Measurements from ENCODE around the gene CASP8AP2. TPM values are rescaled to one million over a fixed set of nuclear protein-coding genes. Genes with fewer than 3 reads are reported as not detected.
"Not testable (repeated sequence)": the region's sequence is repeated elsewhere in the genome, so short reads cannot be mapped to it uniquely, and the experiment has no call there.

CASP8AP2 gene
- total and polyA plus RNA-seq, 8 donors, result 3.0 to 9.3 (median 5.1) TPM

DNA sequence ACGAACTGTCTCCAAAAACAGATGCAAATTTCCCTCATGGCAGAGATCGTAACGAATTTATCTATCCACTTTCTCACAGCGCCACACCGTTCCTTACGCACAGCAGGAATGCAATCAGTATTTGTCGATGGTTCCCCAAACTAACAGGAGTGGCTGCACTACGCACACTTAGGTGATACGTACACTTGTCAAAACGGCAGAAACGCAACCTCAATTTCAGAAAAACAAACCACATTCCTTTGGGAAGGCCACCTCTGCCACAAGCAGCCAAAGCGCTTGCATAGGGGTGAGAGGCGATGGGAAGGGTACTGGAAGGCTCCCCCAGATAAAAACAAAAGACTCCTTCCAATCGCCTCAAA lies 10.7 kb upstream of the CASP8AP2 start:
- 0% methylated on average over 14 of the region's 14 CpGs for WGBS, 2 donors
- Histone ChIP-seq H3K27ac (peak overlapping the region; percentile 72 to 91 (median 86)), H3K9me3 (no peaks in the 10 kb centered on the region), H3K4me3 (peak overlapping the region; percentile 42 to 89 (median 78)), H3K4me1 (peaks cover 0 to 4% (median 0%) of the 10 kb centered on the region in 3 donors), H3K36me3 (no peaks in the 10 kb centered on the region), H3K27me3 (no peaks in the 10 kb centered on the region)
- ATAC-seq (peak; percentile 38 to 58 (median 53)), FAIRE-seq (no peak), DNase-seq (no peak)
- intact Hi-C loops (cut with DNase I), result no loop called here
- TF ChIP-seq, protein P1, sequence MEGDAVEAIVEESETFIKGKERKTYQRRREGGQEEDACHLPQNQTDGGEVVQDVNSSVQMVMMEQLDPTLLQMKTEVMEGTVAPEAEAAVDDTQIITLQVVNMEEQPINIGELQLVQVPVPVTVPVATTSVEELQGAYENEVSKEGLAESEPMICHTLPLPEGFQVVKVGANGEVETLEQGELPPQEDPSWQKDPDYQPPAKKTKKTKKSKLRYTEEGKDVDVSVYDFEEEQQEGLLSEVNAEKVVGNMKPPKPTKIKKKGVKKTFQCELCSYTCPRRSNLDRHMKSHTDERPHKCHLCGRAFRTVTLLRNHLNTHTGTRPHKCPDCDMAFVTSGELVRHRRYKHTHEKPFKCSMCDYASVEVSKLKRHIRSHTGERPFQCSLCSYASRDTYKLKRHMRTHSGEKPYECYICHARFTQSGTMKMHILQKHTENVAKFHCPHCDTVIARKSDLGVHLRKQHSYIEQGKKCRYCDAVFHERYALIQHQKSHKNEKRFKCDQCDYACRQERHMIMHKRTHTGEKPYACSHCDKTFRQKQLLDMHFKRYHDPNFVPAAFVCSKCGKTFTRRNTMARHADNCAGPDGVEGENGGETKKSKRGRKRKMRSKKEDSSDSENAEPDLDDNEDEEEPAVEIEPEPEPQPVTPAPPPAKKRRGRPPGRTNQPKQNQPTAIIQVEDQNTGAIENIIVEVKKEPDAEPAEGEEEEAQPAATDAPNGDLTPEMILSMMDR (IDR thresholded peaks at IDR 0.05), result no peak

DNA sequence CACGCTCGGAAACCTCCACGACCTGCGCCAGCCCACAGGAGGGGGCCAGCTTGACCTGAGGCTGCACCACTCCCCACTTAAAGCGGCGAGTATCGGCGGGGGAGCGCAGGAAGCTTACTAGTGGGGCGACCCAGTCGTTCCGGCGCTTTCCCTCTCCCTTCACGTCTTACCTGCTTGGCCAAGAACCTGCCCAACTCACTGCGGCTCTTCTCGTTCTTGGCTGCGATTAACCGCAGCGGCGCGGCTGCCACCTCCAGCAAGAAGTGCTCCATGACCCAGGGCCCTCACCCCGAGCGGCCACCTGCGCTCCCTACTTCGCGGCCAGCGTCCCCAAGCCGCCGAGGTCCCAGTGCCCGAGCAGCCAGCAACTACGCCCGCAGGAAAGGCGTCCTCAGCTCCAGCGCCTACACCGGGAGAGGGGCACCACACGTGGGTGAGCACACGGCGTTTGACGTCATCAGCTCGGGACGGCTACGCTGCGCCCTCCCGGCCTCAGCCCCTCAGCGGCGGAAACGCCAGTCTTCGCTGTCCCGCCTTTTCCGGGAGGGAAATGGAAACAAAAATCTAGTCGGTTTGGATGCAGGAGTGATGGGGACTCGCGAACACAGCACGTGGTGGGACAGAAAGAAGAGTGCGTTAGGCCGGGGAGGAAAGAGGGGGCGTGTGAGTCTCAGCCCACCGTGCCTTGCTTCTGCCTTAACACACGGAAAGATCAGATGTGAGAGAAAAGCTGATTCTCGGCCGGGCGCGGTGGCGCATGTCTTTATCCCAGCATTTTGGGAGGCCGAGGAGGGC lies 10.1 kb upstream of the CASP8AP2 start, which contains the start of gene MDN1:
MDN1 (minus strand) TSS at position 459 of the 795 bp plus-strand sequence; CDS start at position 272, 187 bp downstream.
- Histone ChIP-seq H3K27ac (peak within 1 kb of the TSS; percentile 72 to 91 (median 86)), H3K9me3 (no peaks in the 10 kb centered on the region), H3K27me3 (no peaks in the 10 kb centered on the region), H3K4me3 (peak within 1 kb of the TSS; percentile 42 to 89 (median 78)), H3K4me1 (peaks cover 0 to 4% (median 0%) of the 10 kb centered on the region in 3 donors), H3K36me3 (no peaks in the 10 kb centered on the region)
- 0% methylated on average over 64 to 65 of the region's 65 CpGs for WGBS, 2 donors
- ATAC-seq (peak; percentile 98 to 100 (median 100)), FAIRE-seq (peak; percentile 61), DNase-seq (peak; percentile 88 to 93 (median 90))
- TF ChIP-seq, protein P1 (IDR thresholded peaks at IDR 0.05), result no peak
- intact Hi-C loops (cut with DNase I), result no loop called here

DNA sequence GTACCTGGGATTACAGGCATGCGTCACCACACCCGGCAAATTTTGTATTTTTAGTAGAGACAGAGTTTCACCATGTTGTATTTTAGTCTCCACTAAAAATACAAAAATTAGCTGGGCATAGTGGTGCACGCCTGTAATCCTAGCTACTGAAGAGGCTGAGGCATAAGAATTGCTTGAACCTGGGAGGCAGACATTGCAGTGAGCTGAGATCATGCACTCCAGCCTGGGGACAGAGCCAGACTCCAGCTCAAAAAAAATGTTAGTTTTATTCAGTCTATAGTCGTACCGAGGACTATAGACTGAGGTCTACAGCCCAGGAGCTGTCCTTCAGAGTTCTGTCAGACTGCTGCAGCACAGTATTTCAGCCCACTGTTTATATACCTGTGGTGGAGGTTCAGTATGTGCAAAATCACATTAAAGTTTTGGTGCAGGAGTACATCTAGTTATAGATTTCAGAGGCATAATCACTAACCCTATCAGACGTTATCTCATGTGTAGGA lies 3.6 kb upstream of the CASP8AP2 start:
- Histone ChIP-seq H3K9me3 (no peaks in the 10 kb centered on the region), H3K4me1 (peaks cover 0 to 9% (median 0%) of the 10 kb centered on the region in 3 donors), H3K36me3 (no peaks in the 10 kb centered on the region), H3K4me3 (no peak overlapping the region), H3K27me3 (no peaks in the 10 kb centered on the region), H3K27ac (no peak overlapping the region)
- no peak for ATAC-seq
- intact Hi-C loops (cut with DNase I), result no loop called here
- TF ChIP-seq, protein P1 (IDR thresholded peaks at IDR 0.05), result no peak
- FAIRE-seq, result no peak
- WGBS, 2 donors, result 76 to 78% methylated on average over 6 of the region's 6 CpGs
- no peak for DNase-seq

DNA sequence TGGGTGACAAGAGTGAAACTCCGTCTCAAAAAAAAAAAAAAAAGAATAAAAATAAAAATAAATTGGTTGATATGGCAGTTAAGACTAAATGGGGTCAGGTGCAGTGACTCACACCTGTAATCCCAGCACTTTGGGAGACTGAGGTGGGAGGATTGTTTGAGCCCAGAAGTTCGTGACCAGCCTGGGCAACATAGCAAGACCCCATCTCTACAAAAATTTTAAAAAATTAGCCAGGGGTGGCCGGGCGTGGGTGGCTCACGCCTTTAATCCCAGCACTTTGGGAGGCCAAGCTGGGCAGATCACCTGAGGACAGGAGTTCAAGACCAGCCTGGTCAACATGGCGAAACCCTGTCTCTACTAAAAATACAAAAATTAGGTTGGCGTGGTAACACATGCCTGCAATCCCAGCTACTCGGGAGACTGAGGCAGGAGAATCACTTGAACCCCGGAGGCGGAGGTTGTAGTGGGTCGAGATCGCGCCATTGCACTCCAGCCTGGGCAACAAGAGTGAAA lies 1.1 kb upstream of the CASP8AP2 start:
- Histone ChIP-seq H3K4me1 (peaks cover 0 to 10% (median 0%) of the 10 kb centered on the region in 3 donors), H3K27ac (peak overlapping the region; percentile 18 to 85 (median 60)), H3K4me3 (peak overlapping the region; percentile 42 to 90 (median 66))
- H3K9me3 ChIP-seq; FAIRE-seq; ATAC-seq; intact Hi-C loops (cut with DNase I); H3K36me3 ChIP-seq; DNase-seq; H3K27me3 ChIP-seq: not testable (repeated sequence)
- 47 to 59% methylated on average over 12 to 13 of the region's 13 CpGs for WGBS, 2 donors

DNA sequence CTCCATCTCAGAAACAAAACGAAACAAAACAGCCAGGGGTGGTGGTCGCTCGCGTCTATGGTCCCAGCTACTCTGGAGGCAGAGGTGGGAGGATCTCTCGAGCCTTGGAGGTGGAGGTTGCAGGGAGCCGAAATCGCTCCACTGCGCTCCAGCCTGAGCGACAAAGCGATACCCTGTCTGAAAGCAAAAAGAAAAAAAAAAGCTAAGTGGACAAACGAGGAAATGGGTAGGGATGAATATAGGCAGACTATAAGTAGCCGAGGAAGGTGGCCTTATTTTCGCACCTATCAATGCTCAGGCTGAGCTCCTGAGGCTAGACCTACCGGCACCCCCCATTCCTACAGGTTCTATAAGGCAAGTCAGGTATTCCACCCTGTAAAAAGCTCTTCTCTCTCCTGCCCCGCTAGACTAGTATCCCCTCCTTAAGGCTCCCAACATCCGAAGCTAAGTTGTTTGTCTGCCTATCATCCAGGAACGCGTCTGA lies 650 bp upstream of the CASP8AP2 start:
- no peak for FAIRE-seq
- H3K27me3 ChIP-seq, result no peaks in the 10 kb centered on the region
- H3K4me1 ChIP-seq, result peaks cover 0 to 10% (median 0%) of the 10 kb centered on the region in 3 donors
- no peaks in the 10 kb centered on the region for H3K9me3 ChIP-seq
- H3K4me3 ChIP-seq, result peak overlapping the region; percentile 42 to 90 (median 66)
- H3K27ac ChIP-seq, result peak overlapping the region; percentile 18 to 85 (median 60)
- 3 to 7% methylated on average over 18 of the region's 18 CpGs for WGBS, 2 donors
- intact Hi-C loops (cut with DNase I), result no loop called here
- no peaks in the 10 kb centered on the region for H3K36me3 ChIP-seq
- peak in 2 of 6 donors; percentile 13 to 22 for DNase-seq
- peak; percentile 22 to 53 (median 28) for ATAC-seq
- TF ChIP-seq, protein P1 (IDR thresholded peaks at IDR 0.05), result no peak
